OCI-LY3 (cell line): ENCODE measurements around the gene PLCE1.

ENCODE experiments used
- H2AFZ ChIP-seq: fragments of 200-600, 300-600 bp; shearing (Covaris generic); 2 replicates; pipeline ENCODE4 v1.6.0; 2014; ENCODE audit warnings: antibody characterized with exemption, low read depth, low read length
- H3K27ac ChIP-seq: fragments of 200-600, 300-600 bp; sonication (generic); 2 replicates; pipeline ENCODE4 v1.5.1; 2014; ENCODE audit warnings: mild to moderate bottlenecking, low read length, moderate library complexity, mixed read lengths
- H3K27me3 ChIP-seq: fragments of 200-600, 300-600 bp; sonication (generic); 2 replicates; pipeline ENCODE4 v1.6.1; 2014; ENCODE audit warnings: low read depth, low read length, mixed read lengths
- H3K36me3 ChIP-seq: fragments of 200-600, 300-600 bp; sonication (generic); replicated peaks from 2 replicates; pipeline ENCODE3; 2014; ENCODE audit warnings: low read depth, low read length, mixed read lengths
- H3K4me1 ChIP-seq: fragments of 300-600, 200-600 bp; sonication (generic); 2 replicates; pipeline ENCODE4 v1.6.1; 2014; ENCODE audit warnings: low read length, mixed read lengths
- H3K4me2 ChIP-seq: fragments of 200-600, 300-600 bp; sonication (generic); 2 replicates; pipeline ENCODE4 v1.6.1; 2014; ENCODE audit warnings: low read length, mixed read lengths
- H3K4me3 ChIP-seq: fragments of 300-600, 200-600 bp; sonication (generic); 2 replicates; pipeline ENCODE4 v1.5.1; 2014; ENCODE audit warnings: antibody characterized with exemption, mild to moderate bottlenecking, low read length, moderate library complexity
- H3K79me2 ChIP-seq: fragments of 300-600, 200-600 bp; shearing (Covaris generic); 2 replicates; pipeline ENCODE4 v1.6.1; 2014; ENCODE audit warnings: mild to moderate bottlenecking, low read length, mixed read lengths
- H3K9ac ChIP-seq: fragments of 300-600, 200-600 bp; shearing (Covaris generic); 2 replicates; pipeline ENCODE4 v1.6.0; 2014; ENCODE audit warnings: mild to moderate bottlenecking, low read length, moderate library complexity
- H3K9me3 ChIP-seq: fragments of 200-600, 300-600 bp; shearing (Covaris generic); 2 replicates; pipeline ENCODE4 v1.6.1; 2014; ENCODE audit warnings: low read length, mixed read lengths; ENCODE audit not compliant: insufficient read depth
- H4K20me1 ChIP-seq: fragments of 200-600, 300-600 bp; sonication (generic); 2 replicates; pipeline ENCODE4 v1.6.1; 2016; ENCODE audit warnings: low read length, mixed read lengths; ENCODE audit not compliant: insufficient read depth
- CTCF ChIP-seq: fragments of 200-600, 300-600 bp; sonication (generic); IDR thresholded peaks from 2 replicates; pipeline ENCODE4 v1.5.1; 2014; ENCODE audit warnings: antibody characterized with exemption, low read length, low read depth
- EZH2phosphoT487 ChIP-seq: fragments of 200-600 bp; shearing (Covaris generic); IDR thresholded peaks from 2 replicates; pipeline ENCODE4 v1.6.1; 2018; ENCODE audit warnings: antibody characterized with exemption, mixed run types, low read depth

PLCE1 gene

GRCh38 chr10:94002156-94002555, 8.4 kb downstream of the PLCE1 start:
- no peaks in the 10 kb centered on the region for H3K9me3 ChIP-seq
- no peaks in the 10 kb centered on the region; the same call in 1 of the 2 replicates for H3K27me3 ChIP-seq
- no peaks in the 10 kb centered on the region for H3K79me2 ChIP-seq
- H3K4me1 ChIP-seq = no peaks in the 10 kb centered on the region
- no peaks in the 10 kb centered on the region for H4K20me1 ChIP-seq
- H2AFZ ChIP-seq = no peak overlapping the region
- no peaks in the 10 kb centered on the region for H3K36me3 ChIP-seq
- no peak overlapping the region for H3K27ac ChIP-seq
- no peak overlapping the region for H3K4me3 ChIP-seq
- TF ChIP-seq EZH2phosphoT487 (no peak), CTCF (no peak)
- H3K4me2 ChIP-seq = no peak overlapping the region
- no peak overlapping the region for H3K9ac ChIP-seq

- Histone ChIP-seq H3K36me3 (no peaks in the 10 kb centered on the region), H3K4me2 (no peak overlapping the region), H3K9me3 (no peaks in the 10 kb centered on the region), H3K4me1 (no peaks in the 10 kb centered on the region), H3K79me2 (no peaks in the 10 kb centered on the region), H3K27ac (no peak overlapping the region), H3K9ac (no peak overlapping the region), H3K27me3 (no peaks in the 10 kb centered on the region; the same call in 1 of the 2 replicates), H3K4me3 (no peak overlapping the region), H2AFZ (no peak overlapping the region), H4K20me1 (no peaks in the 10 kb centered on the region)
- TF ChIP-seq CTCF (no peak), EZH2phosphoT487 (no peak)
Measured at GRCh38 chr10:94003488-94003887, 9.8 kb downstream of the PLCE1 start.

GRCh38 chr10:94005050-94005449, 11.3 kb downstream of the PLCE1 start:
- H3K4me1 ChIP-seq = no peaks in the 10 kb centered on the region
- H3K9ac ChIP-seq = no peak overlapping the region
- no peak overlapping the region for H3K4me3 ChIP-seq
- H3K27ac ChIP-seq = no peak overlapping the region
- no peaks in the 10 kb centered on the region for H3K79me2 ChIP-seq
- H4K20me1 ChIP-seq = no peaks in the 10 kb centered on the region
- H2AFZ ChIP-seq = no peak overlapping the region
- H3K4me2 ChIP-seq = no peak overlapping the region
- H3K9me3 ChIP-seq = no peaks in the 10 kb centered on the region
- no peaks in the 10 kb centered on the region; the same call in 1 of the 2 replicates for H3K27me3 ChIP-seq
- no peak for TF ChIP-seq CTCF
- TF ChIP-seq EZH2phosphoT487 = no peak
- no peaks in the 10 kb centered on the region for H3K36me3 ChIP-seq

GRCh38 chr10:94006591-94007550, 13.1 kb downstream of the PLCE1 start:
- no peak overlapping the region for H2AFZ ChIP-seq
- TF ChIP-seq EZH2phosphoT487 (no peak), CTCF (no peak)
- no peaks in the 10 kb centered on the region for H3K36me3 ChIP-seq
- no peaks in the 10 kb centered on the region for H3K79me2 ChIP-seq
- H3K27ac ChIP-seq = no peak overlapping the region
- H4K20me1 ChIP-seq = no peaks in the 10 kb centered on the region
- no peaks in the 10 kb centered on the region for H3K4me1 ChIP-seq
- no peak overlapping the region for H3K4me2 ChIP-seq
- no peaks in the 10 kb centered on the region; the same call in 1 of the 2 replicates for H3K27me3 ChIP-seq
- H3K9ac ChIP-seq = no peak overlapping the region
- H3K9me3 ChIP-seq = no peaks in the 10 kb centered on the region
- H3K4me3 ChIP-seq = no peak overlapping the region
